Stimulated activated CD8-positive, alpha-beta memory T cell treated with anti-CD3 and anti-CD28 coated beads, Interleukin-7, amount 100 ng/mL, for 4 hours (primary cell): Measurements from ENCODE around the gene KIF16B.

Source experiments
- DNase-seq, 2 donors: peaks; one replicate each; pipeline ENCODE4 v3.0.0-alpha.2; 2020; ENCODE audit warnings: low read depth in 2 of 2

Gene KIF16B

GRCh38 chr20:16400234-16400633 is 173.0 kb downstream of the KIF16B start:
- no peak for DNase-seq

- no peak for DNase-seq
Observed at GRCh38 chr20:16399801-16400200, 173.4 kb downstream of the KIF16B start.

GRCh38 chr20:16397086-16397485 is 176.2 kb downstream of the KIF16B start:
- DNase-seq, result no peak

- no peak for DNase-seq
Observed at GRCh38 chr20:16395366-16395765, 177.9 kb downstream of the KIF16B start.

GRCh38 chr20:16394784-16395183 is 178.5 kb downstream of the KIF16B start:
- no peak for DNase-seq

GRCh38 chr20:16393836-16394235 is 179.4 kb downstream of the KIF16B start:
- DNase-seq, result no peak

- no peak for DNase-seq
Observed at GRCh38 chr20:16393297-16393696, 180.0 kb downstream of the KIF16B start.

- no peak for DNase-seq
Observed at GRCh38 chr20:16392346-16392745, 180.9 kb downstream of the KIF16B start.

- no peak for DNase-seq
Observed at GRCh38 chr20:16390991-16391390, 182.3 kb downstream of the KIF16B start.

GRCh38 chr20:16388731-16389130 is 184.5 kb downstream of the KIF16B start:
- no peak for DNase-seq

- DNase-seq, result no peak
Observed at GRCh38 chr20:16387666-16388065, 185.6 kb downstream of the KIF16B start.

GRCh38 chr20:16385891-16386290 is 187.4 kb downstream of the KIF16B start:
- DNase-seq, result no peak

GRCh38 chr20:16385462-16385861 is 187.8 kb downstream of the KIF16B start:
- no peak for DNase-seq

- no peak for DNase-seq
Observed at GRCh38 chr20:16381444-16381843, 191.8 kb downstream of the KIF16B start.

- no peak for DNase-seq
Observed at GRCh38 chr20:16378712-16379370, 194.4 kb downstream of the KIF16B start.

GRCh38 chr20:16378122-16378521 is 195.1 kb downstream of the KIF16B start:
- DNase-seq, result no peak

- DNase-seq, result no peak
Observed at GRCh38 chr20:16369441-16369840, 203.8 kb downstream of the KIF16B start.

GRCh38 chr20:16368645-16369292 is 204.5 kb downstream of the KIF16B start:
- DNase-seq, result no peak

- DNase-seq, result no peak
Observed at GRCh38 chr20:16367948-16368560, 205.2 kb downstream of the KIF16B start.

GRCh38 chr20:16366529-16366928 is 206.7 kb downstream of the KIF16B start:
- DNase-seq, result no peak

- DNase-seq, result no peak
Observed at GRCh38 chr20:16364320-16364687, 208.9 kb downstream of the KIF16B start.

- no peak for DNase-seq
Observed at GRCh38 chr20:16363506-16364319, 209.5 kb downstream of the KIF16B start.
